Stimulated activated naive B cell treated with anti-CD40 and anti-IgM and Interleukin-4, amounts not matched to agents 10 μg/mL and 1 μg/mL and 100 μg/mL, for 72 hours (primary cell): ENCODE measurements around the gene TTLL12.

Source experiments
- ATAC-seq, 2 donors: fragments of 150-1000 bp; cut with Tn5 transposase; replicated peaks; 2 replicates each; pipeline ENCODE4 v1.10.0; 2021; ENCODE audit warnings: moderate library complexity in 1 of 2
- DNase-seq: peaks from one replicate; pipeline ENCODE4 v3.0.0; 2021
- H3K27ac Mint-ChIP-seq: one replicate; pipeline ENCODE4 v1.8.0; 2022; ENCODE audit warnings: mild to moderate bottlenecking, mixed read lengths
- H3K27me3 Mint-ChIP-seq, 2 donors: one replicate each; pipeline ENCODE4 v1.8.0; 2022; ENCODE audit warnings: mixed read lengths in 2 of 2
- H3K36me3 Mint-ChIP-seq, 2 donors: one replicate each; pipeline ENCODE4 v1.8.0; 2022; ENCODE audit warnings: mixed read lengths in 2 of 2, mild to moderate bottlenecking in 1 of 2
- H3K4me1 Mint-ChIP-seq, 2 donors: one replicate each; pipeline ENCODE4 v1.8.0; 2022; ENCODE audit warnings: mixed read lengths in 2 of 2, mild to moderate bottlenecking in 1 of 2
- H3K4me3 Mint-ChIP-seq, 2 donors: one replicate each; pipeline ENCODE4 v1.8.0; 2022; ENCODE audit warnings: mild to moderate bottlenecking in 2 of 2, mixed read lengths in 2 of 2, moderate library complexity in 1 of 2
- H3K9me3 Mint-ChIP-seq, 2 donors: one replicate each; pipeline ENCODE4 v1.8.0; 2022; ENCODE audit warnings: mixed read lengths in 2 of 2, mild to moderate bottlenecking in 1 of 2

Gene TTLL12

DNA sequence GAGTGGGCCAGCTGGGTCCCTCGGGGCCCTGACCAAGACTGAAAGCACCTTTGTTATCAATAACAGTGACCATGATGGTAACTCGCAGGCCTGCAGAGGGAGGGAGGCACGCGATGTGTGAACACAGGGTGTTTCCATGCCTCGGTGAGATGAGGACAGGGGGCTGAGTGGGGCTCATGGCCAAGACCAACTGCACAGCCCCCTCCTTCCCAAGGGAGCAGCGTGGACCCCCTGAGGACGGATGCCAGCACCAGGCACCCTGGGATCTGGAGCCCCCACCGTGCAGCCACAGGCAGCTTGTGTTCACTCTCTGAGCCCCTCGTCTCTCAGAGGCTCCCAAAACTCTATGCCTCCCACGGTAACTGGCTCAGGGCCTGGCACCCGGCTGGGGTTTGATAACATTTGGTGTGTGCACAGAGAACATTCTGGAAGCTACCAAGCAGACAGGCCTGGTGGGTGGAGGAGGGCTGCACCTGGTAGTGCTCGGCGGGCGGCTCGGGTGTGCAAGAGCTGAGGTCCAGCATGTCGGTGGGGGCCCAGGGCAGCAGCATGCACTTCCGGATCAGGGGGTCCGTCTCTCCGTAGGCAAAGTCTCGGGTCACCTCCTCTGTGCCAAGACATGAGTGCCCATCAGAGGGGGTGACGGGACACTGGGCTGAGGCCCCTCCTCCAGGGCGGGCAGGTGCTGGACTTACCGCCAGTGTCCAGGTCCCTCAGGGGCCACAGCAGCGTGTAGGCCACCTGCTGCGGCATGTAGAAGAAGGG is 7.6 kb downstream of the TTLL12 start:
- Mint-ChIP-seq H3K27ac (no peak overlapping the region), H3K36me3 (peaks cover 42 to 60% of the 10 kb centered on the region in 2 donors), H3K27me3 (no peaks in the 10 kb centered on the region), H3K4me1 (peaks cover 4% of the 10 kb centered on the region in 2 donors), H3K4me3 (no peak overlapping the region), H3K9me3 (no peaks in the 10 kb centered on the region)
- no peak for ATAC-seq
- no peak for DNase-seq

GRCh38 chr22:43177479-43177878 is 9.5 kb downstream of the TTLL12 start:
- H3K4me1 Mint-ChIP-seq, result no peaks in the 10 kb centered on the region
- H3K27me3 Mint-ChIP-seq, result no peaks in the 10 kb centered on the region
- ATAC-seq (no peak), DNase-seq (no peak)
- H3K4me3 Mint-ChIP-seq, result no peak overlapping the region
- no peaks in the 10 kb centered on the region for H3K9me3 Mint-ChIP-seq
- H3K36me3 Mint-ChIP-seq, result peaks cover 52 to 70% of the 10 kb centered on the region in 2 donors
- no peak overlapping the region for H3K27ac Mint-ChIP-seq

GRCh38 chr22:43176090-43176489 is 10.8 kb downstream of the TTLL12 start:
- peaks cover 50 to 69% of the 10 kb centered on the region in 2 donors for H3K36me3 Mint-ChIP-seq
- H3K27me3 Mint-ChIP-seq, result no peaks in the 10 kb centered on the region
- no peak overlapping the region for H3K4me3 Mint-ChIP-seq
- no peak for ATAC-seq
- H3K27ac Mint-ChIP-seq, result no peak overlapping the region
- no peaks in the 10 kb centered on the region for H3K9me3 Mint-ChIP-seq
- H3K4me1 Mint-ChIP-seq, result no peaks in the 10 kb centered on the region
- no peak for DNase-seq

DNA sequence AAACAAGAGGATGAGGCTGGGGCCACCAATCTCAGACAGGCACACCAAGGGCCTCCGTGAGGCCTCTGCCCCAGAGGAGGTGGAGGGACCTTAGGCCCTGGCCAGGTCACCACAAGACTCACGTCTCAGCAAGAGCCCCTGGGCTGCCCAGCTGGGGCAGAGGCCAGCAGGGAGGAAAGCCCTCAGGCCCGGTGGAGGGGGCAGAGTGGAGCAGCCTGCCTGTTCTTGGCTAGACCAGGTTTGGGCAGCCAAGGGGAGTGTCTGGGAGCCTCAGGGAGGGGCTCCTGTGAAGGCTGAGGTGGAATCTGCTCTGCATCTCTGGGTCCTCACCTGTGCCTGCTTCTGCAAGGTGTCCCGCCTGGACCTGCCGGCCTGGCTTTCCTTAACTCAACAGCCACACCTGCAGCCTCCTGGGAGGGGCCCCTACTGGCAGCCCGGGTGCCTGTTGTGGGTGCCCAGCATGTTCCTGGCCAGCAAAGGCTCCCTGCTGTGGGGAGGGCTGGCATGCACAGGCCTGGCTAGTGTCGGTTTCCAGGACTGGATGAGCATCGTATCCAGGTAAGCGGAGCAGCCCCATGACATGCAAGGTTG is 11.9 kb downstream of the TTLL12 start:
- DNase-seq, result no peak
- no peak overlapping the region for H3K27ac Mint-ChIP-seq
- no peaks in the 10 kb centered on the region for H3K9me3 Mint-ChIP-seq
- no peaks in the 10 kb centered on the region for H3K27me3 Mint-ChIP-seq
- no peak for ATAC-seq
- peaks cover 54 to 70% of the 10 kb centered on the region in 2 donors for H3K36me3 Mint-ChIP-seq
- H3K4me3 Mint-ChIP-seq, result no peak overlapping the region
- no peaks in the 10 kb centered on the region for H3K4me1 Mint-ChIP-seq

- no peaks in the 10 kb centered on the region for H3K4me1 Mint-ChIP-seq
- H3K9me3 Mint-ChIP-seq, result no peaks in the 10 kb centered on the region
- no peak for ATAC-seq
- H3K27me3 Mint-ChIP-seq, result no peaks in the 10 kb centered on the region
- no peak overlapping the region for H3K27ac Mint-ChIP-seq
- peaks cover 52 to 70% of the 10 kb centered on the region in 2 donors for H3K36me3 Mint-ChIP-seq
- H3K4me3 Mint-ChIP-seq, result no peak overlapping the region
- no peak for DNase-seq
These were observed 12.8 kb downstream of the TTLL12 start for GRCh38 chr22:43173976-43174720.

DNA sequence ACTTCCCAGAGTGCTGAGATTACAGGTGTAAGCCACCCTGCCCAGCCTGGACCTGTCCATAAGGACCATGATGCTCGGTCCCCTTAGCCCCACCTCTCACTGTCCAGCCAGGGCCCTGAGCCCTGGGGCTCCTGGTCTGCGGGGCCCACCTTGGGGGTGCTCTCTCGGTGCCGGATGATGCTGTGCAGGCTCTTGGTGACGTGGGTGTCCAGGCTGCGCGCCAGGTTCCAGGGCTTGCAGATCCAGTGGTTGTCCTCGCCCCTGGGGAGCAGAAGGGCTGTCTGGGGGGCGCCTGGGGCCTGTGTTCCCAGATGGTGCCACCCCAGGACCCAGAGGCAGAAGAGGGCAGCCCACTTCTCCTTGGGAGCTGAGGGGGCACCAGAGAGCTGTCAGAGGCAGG is 13.4 kb downstream of the TTLL12 start:
- Mint-ChIP-seq H3K4me1 (no peaks in the 10 kb centered on the region), H3K4me3 (no peak overlapping the region), H3K27me3 (no peaks in the 10 kb centered on the region), H3K9me3 (no peaks in the 10 kb centered on the region), H3K36me3 (peaks cover 50 to 70% of the 10 kb centered on the region in 2 donors), H3K27ac (no peak overlapping the region)
- ATAC-seq, result no peak
- no peak for DNase-seq

GRCh38 chr22:43172191-43172590 is 14.7 kb downstream of the TTLL12 start:
- Mint-ChIP-seq H3K36me3 (peaks cover 54 to 72% of the 10 kb centered on the region in 2 donors), H3K4me1 (no peaks in the 10 kb centered on the region), H3K27ac (no peak overlapping the region), H3K4me3 (no peak overlapping the region), H3K27me3 (no peaks in the 10 kb centered on the region), H3K9me3 (no peaks in the 10 kb centered on the region)
- ATAC-seq (no peak), DNase-seq (no peak)

GRCh38 chr22:43171607-43172006 is 15.3 kb downstream of the TTLL12 start:
- Mint-ChIP-seq H3K36me3 (peaks cover 54 to 73% of the 10 kb centered on the region in 2 donors), H3K4me1 (no peaks in the 10 kb centered on the region), H3K27me3 (no peaks in the 10 kb centered on the region), H3K27ac (no peak overlapping the region), H3K4me3 (no peak overlapping the region), H3K9me3 (no peaks in the 10 kb centered on the region)
- ATAC-seq (no peak), DNase-seq (no peak)

GRCh38 chr22:43171019-43171491 is 15.9 kb downstream of the TTLL12 start:
- Mint-ChIP-seq H3K27ac (no peak overlapping the region), H3K4me3 (no peak overlapping the region), H3K27me3 (no peaks in the 10 kb centered on the region), H3K4me1 (no peaks in the 10 kb centered on the region), H3K36me3 (peaks cover 52 to 75% of the 10 kb centered on the region in 2 donors), H3K9me3 (no peaks in the 10 kb centered on the region)
- no peak for ATAC-seq
- no peak for DNase-seq

GRCh38 chr22:43170131-43170480 is 16.8 kb downstream of the TTLL12 start:
- ATAC-seq (no peak), DNase-seq (no peak)
- Mint-ChIP-seq H3K27ac (no peak overlapping the region), H3K4me3 (no peak overlapping the region), H3K27me3 (no peaks in the 10 kb centered on the region), H3K4me1 (no peaks in the 10 kb centered on the region), H3K36me3 (peaks cover 51 to 76% of the 10 kb centered on the region in 2 donors), H3K9me3 (no peaks in the 10 kb centered on the region)

DNA sequence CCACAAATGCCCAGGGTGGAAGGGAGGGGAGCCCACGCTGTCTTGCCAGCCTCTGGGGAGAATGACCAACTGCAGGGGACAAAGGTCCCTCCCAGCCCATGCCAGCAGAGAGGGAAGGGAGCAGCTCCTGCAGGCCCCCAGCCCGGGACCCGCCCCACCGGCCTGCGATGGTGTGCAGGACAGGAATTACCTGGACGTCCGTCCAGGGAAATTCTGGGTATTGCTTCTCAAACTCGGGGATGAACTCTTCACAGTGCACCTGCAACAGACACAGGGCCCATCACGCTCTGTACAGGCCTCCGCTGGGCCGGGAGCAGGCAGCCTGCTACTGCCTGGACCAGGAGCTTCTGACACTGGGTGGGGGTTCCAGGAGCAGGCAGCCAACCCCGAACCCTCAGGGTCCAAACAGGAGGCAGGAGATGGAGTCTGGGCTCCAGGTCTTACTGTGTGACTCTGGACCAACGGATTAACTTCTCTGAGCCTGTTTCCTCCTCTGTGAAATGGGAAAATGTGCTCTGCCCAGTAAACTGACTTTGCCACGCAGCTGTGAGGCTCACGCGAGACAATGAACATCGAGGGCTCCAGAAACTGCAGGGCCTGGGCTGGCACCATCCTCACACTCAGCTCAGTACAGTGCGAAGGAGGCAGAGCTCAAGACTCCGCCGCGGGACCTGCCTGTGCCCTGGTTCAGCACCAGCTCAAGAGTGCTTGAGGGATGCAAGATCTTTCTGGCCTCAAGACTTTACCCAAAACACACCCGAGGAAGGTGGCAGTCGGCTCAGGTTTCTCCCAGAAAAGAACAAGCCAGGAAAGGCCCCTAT is 17.4 kb downstream of the TTLL12 start:
- Mint-ChIP-seq H3K4me1 (peaks cover under 1 to 2% of the 10 kb centered on the region in 2 donors), H3K9me3 (no peaks in the 10 kb centered on the region), H3K4me3 (no peak overlapping the region), H3K36me3 (peaks cover 51 to 75% of the 10 kb centered on the region in 2 donors), H3K27me3 (no peaks in the 10 kb centered on the region), H3K27ac (peak overlapping the region; percentile 44)
- ATAC-seq, result no peak
- DNase-seq, result no peak

- Mint-ChIP-seq H3K9me3 (no peaks in the 10 kb centered on the region), H3K27ac (peak overlapping the region; percentile 44), H3K4me1 (peaks cover 8 to 11% of the 10 kb centered on the region in 2 donors), H3K27me3 (no peaks in the 10 kb centered on the region), H3K4me3 (no peak overlapping the region), H3K36me3 (peaks cover 52 to 71% of the 10 kb centered on the region in 2 donors)
- no peak for DNase-seq
- no peak for ATAC-seq
These were observed 18.2 kb downstream of the TTLL12 start for GRCh38 chr22:43168471-43169309.

DNA sequence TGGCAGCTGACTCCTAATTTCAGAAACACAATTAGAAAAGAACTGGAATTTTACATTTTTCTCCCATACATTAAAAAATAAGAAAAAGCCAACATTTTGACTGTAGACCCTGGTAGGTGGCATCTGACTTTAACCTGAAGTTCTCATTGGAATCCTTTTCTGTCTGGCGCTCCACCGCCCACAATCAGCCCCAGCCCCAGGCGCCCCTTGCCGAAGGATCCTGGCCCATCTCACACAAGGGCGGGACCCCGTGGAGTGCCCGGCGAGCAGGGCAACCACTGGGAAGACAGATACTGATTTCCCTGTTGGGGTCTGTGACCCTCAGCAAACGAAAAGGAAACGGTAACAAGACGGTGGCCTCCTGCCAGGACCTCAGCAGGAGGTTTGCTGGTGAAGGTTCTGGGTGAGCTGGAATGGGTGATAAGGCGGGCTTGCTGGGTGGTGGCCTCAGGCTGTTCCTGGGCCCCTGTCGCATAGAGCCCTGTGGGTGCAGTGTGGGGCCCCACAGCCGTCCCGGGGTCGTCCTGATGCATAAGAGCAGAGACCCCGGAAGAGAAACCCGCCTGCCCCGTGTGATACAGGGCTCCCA is 19.8 kb downstream of the TTLL12 start:
- ATAC-seq (no peak), DNase-seq (no peak)
- H3K4me1 Mint-ChIP-seq, result peaks cover 11 to 16% of the 10 kb centered on the region in 2 donors
- H3K36me3 Mint-ChIP-seq, result peaks cover 48 to 62% of the 10 kb centered on the region in 2 donors
- H3K9me3 Mint-ChIP-seq, result no peaks in the 10 kb centered on the region
- H3K27me3 Mint-ChIP-seq, result no peaks in the 10 kb centered on the region
- no peak overlapping the region for H3K27ac Mint-ChIP-seq
- no peak overlapping the region for H3K4me3 Mint-ChIP-seq
